ENCODE data around the gene RETREG3.
"Not testable (repeated sequence)": the region's sequence is repeated elsewhere in the genome, so short reads cannot be mapped to it uniquely, and the experiment has no call there.

Gene RETREG3

DNA sequence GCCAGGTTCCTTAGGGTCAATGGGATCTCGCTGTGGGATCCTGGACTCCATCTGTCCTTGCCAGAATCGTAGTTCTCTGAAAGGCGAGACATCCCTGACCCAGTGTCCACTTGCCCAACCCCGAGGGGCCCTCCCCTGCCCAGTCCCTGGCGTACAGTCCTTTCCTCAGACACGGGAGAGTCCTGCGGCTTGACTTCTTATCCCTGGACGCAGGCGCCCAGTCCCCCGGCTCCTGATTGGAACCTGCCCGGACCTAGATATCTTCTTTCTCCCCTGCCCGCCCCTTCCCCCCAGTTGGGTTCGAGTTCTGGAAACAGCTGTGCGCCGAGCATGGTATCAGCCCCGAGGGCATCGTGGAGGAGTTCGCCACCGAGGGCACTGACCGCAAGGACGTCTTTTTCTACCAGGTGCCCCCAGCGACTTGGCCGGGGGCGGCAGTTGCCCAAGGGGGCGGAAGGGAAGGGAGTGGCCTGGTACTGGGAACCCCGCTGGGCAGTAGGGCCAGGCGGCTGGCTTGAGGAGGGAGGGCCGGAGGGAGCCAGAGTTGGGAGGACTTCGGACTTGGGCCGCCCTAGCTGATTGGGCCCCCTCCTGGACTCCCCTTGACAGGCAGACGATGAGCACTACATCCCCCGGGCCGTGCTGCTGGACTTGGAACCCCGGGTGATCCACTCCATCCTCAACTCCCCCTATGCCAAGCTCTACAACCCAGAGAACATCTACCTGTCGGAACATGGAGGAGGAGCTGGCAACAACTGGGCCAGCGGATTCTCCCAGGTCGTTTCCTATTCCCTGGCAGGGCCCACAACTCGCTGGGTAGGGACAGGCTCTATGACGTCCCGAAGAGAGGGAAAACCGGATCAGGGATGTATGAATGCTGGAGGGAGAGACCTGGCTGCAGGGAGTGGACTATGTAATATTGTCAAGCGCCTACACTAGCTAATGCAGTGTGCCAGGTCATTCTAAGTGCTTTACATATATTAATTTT is 934 bp upstream of the RETREG3 start:
- DNase-seq: not testable (repeated sequence)

DNA sequence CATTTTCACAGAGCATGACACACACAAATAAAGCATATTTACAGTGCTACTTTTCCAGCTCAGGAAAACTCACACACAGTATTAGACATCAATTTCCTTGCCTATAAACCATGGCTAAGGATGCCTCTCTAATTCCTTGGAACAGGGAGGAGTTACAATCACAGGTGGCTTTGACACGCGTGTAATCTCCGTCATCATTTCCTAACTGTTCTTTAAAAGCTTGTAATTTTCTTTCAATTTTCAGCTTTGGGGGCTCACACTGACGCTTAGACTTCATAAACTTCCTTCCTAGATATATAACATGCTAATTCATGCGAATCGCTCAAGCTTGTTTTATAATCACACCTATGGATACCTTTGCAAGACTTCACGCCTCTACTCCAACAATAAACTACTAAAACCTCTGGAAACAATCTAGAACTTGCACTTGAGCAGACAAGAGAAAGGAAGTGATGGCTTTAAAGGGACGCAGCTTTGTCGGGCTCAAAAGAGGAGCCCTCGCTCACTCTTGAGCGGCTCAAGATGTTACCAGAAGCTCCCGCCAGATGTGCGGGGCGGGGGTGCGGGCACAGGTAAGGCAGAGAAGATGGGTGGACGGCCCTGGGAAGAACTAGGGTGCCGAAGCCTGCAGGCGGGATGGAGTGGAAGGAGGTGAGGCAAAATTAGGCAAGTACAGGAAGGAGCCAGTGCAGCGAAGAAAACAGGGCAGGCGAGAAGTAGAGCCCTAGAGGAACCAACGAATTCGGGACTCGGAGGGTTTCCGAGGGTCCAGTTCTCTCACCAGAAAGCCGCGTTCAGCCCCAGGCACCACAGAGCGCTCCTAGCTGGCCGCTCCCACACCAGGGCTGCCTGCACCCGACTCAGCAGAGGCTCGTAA is 631 bp downstream of the RETREG3 start:
- no peak for DNase-seq

DNA sequence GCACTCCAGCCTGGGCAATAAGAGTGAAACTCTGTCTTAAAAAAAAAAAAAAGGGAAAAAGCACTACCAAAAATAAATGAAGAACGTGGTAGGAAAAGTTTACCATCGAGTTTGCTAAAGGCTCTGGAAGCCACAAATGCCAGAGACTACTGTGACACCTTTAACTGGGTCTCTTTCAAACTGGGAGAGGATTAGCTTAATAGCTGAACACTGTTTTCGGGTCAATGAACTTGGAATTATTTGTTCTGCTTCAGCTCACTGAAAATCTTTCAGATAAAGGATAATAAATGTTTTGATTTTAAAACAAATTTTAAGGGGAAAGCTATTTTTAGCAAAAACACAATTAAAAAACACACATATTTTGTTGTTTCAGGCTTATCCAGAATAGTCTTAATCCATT is 1.4 kb downstream of the RETREG3 start:
- DNase-seq: no peak

DNA sequence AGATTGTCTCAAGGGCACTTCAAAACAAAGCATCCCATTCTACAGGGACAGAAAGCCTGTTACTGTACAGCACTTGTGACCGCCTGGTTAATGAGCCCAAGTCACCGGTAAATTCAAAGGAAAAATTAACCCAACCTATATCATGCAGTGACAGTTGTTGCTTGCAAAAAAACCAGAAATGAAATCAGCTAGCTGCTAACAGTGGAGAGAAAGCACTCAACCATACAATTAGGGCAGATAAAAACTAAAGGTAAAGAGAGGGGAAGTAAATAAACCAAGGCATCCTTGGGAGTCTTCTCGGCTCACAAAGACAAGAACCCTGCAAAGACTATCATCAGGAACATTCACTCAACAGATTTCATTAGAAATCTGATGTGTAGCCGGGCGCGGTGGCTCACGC is 5.9 kb downstream of the RETREG3 start:
- no peak for DNase-seq

DNA sequence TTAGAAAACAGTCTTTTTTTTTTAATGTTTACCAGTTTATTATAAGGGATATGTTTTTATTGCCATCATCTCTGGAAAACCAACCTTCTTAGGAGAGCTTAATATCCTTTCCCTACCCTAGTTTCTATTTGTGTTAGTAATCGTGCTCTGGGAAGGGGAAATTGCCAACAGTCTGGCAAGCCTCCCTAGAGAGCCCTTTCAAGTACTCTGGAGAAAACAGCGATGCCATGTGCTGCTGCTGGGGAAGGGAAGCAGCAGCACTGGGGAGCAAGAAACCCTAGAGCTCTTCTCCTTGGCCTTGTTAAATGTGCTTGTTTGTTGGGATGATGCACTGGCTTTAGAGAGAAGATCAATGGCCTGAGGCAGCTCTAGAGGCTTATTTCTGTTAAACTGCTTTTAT is 10.3 kb downstream of the RETREG3 start:
- peak in 1 of 2 experiments; percentile 10 for DNase-seq

DNA sequence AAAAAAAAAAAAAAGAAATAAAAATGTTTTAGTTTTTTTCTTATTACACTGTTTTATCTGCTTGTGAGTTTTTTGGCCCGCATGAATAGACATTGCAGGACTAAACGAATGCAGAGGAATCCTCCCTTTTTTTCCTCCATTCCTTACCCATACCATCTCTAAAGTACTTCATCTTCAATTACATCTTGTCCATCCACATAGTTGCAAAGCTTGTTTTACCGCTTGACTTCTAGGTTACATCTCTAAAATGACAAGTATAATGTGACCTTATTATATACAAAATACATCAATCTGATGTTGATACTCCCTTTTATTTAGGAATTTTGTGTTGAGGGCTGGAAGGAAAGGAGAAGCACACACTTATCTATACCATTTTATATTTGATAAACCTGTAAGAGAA is 12.8 kb downstream of the RETREG3 start:
- no peak for DNase-seq

DNA sequence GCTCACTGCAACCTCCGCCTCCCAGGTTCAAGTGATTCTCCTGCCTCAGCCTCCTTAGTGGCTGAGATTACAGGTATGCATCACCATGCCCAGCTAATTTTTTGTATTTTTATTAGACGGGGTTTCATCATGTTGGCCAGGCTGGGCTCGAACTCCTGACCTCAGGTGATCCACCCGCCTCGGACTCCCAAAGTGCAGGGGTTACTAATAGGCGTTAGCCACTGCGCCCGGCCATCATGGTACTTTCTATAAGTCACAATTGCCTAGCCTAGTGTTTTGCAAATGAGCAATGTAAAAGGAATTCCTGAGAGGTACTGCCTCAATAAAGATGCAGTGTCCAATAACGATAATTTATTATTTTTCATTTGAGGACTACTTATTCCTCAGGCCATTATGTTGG is 17.8 kb downstream of the RETREG3 start:
- no peak for DNase-seq

DNA sequence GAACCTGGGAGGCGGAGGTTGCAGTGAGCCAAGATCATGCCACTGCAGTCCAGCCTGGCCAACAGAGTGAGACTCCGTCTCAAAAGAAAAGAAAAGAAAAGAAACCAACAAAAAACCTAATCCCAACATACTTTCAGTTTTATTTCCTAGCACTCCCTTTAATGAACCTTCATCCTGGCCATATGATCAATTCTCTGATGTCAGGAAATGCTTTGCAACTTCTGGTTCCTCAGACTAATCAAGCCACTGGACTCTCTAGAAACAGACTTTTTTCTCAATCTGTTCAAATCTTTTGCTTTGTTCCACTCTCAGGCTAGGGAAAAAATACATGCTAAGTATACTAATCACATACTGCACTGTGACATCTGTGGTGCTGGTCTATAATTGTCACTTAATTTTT is 18.3 kb downstream of the RETREG3 start:
- no peak for DNase-seq

DNA sequence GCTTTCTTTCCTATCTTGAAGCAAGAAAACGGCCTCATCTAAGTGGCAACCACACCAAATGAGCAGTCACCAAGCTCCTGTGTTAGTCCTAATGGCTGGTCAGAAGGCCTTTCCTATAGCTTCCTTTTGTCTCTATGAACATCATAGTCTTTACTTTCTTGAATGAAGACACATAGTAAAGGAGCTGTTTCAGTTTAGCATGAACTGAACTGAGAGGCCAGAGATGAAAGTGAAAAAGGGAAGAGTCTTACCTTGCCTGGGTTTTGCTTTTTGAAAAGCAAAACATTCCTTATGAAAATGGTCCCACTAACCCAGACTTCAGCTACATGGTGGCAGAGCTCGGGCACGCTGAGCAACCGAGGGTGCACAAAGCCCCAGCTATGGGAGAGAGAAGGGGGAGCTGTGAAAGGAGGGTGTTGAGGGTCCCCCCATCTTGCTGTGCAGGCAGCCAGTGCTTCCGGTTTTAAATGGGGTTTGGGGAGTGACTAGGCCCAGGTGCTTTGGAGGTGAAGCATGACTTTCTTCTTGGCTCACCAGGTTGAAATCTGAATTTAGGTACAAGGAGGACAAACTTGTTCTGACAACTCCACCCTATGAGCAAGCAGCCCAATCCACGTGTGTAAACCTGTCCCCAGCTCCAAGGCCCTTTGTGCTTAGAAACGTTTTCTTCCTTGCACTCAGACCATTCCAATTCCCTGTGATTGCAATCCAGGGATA is 22.5 kb downstream of the RETREG3 start:
- DNase-seq: no peak

DNA sequence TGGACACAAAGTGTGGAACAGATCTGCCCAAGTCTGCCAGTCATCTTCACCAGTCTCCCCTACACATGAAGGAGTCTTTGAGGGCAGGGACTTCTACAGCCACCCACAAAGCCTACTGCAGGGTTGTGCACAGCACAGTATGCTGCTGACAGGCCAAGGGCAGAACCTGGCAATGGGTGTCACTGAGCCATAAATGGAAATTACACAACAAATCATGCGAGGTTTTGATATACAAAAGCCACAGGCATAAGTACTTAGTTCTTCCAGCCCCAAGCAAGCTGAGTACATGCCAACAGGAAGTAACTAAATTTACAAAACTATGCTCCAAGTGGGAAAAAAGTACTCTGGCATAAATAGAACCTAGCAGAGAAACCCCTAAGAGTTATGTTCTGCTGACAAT is 23.8 kb downstream of the RETREG3 start:
- no peak for DNase-seq

DNA sequence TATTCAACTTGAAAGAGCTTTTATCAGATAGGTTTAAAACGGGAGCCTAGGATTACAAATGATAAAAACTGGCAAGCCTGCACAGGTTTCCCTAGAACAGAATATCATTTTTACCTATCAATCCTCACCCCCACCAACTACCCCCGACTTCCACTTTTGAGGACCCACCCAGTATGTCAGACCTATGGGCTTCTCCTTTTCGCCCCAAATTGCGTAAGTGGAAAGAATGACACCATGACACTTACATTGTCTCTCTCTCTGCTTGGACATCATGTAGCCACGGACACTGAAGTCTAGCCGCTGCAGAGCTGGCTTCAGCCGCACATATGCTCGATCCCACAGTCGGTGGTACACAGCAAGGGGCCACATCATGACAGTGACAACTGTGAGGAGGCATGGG is 24.3 kb downstream of the RETREG3 start:
- DNase-seq: no peak

DNA sequence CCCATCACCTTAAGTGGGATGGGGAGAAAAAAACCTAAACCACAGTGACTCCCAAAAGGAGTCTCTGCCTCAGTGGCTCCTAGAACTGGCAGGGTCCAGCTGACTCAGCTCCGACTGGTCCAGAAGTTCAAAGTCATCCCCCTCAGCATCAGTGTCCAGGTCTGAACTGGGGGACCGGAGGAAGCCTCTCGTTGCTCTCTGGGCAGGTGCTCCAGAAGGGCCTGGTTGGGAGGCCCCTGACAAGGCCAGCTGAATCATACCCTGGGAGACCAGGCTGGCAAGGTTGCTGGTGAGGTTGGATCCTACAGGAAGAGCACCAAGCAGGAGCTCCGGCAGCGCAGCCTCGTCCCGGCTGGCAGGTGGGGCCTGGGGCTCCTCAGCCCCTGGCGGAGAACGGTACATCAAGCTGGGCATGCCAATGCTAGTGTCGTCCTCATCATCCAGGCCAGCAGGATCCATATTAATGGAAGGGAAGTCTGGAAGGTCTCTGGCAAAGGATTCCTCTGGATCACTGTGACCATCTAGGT is 27.4 kb downstream of the RETREG3 start:
- DNase-seq: no peak

DNA sequence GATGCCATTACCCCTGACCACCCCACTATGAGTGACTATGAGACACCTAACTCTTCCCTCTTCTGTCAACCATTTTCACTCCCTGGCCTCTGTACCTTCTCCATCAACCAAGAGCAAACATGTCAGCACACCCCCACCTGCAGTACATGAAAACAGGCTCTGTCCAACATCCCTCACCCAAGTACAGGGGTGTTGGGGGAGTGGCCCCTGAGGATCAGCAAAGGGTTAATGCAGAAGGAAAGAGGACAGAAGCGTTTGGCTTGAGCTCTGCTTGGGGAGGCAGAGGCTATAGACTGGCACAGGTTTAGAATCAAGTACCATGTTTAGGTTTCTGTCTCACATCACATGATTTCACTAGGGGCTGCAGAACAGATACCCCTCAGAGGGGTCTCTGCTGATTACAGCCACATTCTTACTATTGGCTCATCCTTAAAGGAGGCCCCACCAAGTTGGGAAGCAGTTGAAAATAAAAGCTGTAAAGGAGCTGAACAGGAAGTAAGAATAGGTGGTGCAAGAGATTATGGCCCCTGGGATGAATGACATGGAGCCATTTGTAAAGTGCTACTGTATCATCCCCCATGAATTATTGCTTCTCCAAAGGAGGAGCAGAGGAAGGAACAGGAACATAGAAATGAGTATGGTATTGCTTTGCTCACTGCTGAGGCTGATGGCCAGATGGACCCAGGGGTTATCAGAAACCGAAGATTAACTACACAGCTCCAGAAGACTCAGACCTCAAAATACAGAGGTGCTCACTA is 29.2 kb downstream of the RETREG3 start:
- DNase-seq: no peak

DNA sequence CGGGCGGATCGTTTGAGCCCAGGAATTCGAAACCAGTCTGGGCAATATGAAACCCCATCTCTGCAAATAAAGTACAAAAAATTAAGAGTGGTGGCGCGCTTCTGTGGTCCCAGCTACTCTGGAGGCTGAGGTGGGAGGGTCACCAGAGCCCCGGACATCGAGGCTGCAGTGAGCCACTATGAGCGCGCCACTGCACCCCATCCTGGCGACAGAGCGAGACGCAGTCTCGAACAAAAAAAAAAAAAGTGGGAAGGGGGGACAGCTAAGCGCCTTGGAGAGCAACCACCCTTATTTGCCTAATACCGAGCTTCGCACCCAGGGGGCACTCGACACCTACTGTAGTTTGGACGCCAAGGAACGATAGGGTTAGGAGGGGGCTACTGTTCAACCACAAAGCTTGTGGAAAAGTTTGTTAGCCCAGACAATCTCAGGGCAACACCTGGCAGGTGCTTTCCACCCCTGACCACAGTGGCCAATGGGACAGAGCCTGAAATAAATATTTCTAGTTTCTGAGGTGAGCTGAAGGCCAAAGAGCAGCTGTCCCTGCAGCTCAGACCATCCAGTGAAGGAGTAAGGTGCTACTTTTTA is 30.8 kb downstream of the RETREG3 start:
- DNase-seq: peak; percentile 34 to 54

DNA sequence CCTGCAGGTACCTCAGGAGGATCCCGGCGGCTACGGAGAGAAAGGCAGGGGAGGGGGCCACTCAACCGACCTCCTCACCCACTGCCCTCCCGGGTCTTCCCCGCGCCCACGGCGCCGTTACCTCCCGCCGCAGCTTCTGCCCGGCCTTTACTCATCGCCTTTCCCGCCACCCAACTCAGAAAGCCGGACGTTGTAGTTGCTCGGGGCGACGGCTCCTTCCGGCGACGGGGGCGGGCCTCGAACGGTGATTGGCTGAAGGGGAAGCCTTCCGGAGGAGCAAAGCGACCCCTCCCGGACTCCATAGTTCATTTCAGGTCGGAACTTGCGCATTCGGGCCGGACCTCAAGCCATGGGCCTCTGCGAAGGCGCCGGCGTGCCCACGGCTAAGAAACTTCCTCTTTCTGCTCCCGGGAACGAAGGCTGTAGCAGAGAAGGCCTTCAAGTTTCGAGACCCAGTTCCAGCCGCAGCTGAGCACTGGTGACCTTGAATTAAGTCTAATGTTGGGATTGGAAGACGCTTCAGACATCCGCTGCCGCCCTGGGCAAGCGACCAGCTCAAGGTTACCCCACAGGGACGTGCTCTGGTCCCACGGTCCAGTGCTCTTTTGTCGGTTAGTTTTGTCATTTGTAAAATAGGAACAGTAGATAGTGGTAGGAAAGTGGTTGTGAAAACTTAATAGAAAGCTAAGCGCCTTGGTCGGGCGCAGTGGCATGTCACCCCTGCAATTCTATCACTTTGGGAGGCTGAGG is 31.5 kb downstream of the RETREG3 start, which contains the start of gene PSMC3IP:
PSMC3IP (minus strand) TSS at position 198 of the 750 bp plus-strand sequence; CDS start at position 155, 43 bp downstream.
- peak; percentile 75 to 86 for DNase-seq

DNA sequence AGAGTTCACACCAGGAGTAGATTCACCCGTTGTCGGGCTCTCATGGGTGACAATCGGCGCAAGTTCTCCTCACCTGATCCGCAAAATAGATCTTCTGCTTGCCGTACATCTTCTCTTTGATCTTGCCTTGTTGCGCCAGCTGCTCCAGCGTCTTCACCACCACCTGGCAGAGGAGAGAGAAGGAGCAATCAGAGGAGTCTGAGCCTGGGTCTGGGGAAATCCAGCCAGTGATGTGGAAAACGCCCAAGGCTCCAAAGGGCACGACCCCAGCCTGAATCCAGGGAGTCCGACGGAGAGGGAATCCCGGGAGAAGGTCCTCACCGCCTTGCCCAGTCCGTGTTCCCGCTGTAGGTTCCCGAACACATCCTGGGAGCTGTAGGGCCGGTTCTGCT is 32.0 kb downstream of the RETREG3 start:
- DNase-seq: no peak

DNA sequence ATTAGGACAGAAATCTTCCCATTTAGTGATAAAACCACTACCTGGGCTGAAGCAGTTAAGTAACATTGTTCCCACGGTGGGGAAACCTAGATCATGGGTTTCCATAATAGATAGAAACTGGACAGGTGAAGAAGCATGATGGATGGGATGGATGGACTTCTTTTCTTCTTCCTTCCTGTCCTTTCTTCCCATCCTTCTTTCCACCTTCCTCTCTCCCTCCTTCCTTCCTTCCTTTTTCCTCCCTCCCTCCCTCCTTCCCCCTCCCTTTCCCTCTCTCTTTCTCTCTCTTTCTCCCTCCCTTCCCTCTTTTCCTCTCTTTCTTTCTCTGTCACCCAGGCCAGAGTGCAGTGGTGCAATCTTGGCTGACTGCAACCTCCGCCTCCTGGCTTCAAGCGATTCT is 34.7 kb downstream of the RETREG3 start:
- no peak for DNase-seq

DNA sequence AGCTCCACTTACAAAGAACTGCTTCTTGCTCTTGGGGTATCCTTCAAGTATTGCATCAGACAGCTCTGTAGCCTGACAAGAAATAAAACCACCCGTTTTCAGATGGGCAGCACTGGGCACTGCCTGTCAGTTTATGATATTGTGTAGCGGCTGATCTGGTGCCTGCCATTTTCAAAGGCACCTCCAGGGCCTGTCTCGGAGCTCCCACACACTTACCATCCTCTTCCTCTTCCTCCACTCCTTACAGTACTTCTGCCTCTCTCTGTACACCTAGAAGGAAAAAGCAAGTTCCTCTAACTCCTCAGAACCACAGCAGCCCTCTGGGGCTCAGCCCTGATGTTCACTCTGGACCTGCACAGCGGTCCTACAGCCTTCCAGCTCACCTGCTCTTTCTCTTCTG is 36.1 kb downstream of the RETREG3 start:
- no peak for DNase-seq

DNA sequence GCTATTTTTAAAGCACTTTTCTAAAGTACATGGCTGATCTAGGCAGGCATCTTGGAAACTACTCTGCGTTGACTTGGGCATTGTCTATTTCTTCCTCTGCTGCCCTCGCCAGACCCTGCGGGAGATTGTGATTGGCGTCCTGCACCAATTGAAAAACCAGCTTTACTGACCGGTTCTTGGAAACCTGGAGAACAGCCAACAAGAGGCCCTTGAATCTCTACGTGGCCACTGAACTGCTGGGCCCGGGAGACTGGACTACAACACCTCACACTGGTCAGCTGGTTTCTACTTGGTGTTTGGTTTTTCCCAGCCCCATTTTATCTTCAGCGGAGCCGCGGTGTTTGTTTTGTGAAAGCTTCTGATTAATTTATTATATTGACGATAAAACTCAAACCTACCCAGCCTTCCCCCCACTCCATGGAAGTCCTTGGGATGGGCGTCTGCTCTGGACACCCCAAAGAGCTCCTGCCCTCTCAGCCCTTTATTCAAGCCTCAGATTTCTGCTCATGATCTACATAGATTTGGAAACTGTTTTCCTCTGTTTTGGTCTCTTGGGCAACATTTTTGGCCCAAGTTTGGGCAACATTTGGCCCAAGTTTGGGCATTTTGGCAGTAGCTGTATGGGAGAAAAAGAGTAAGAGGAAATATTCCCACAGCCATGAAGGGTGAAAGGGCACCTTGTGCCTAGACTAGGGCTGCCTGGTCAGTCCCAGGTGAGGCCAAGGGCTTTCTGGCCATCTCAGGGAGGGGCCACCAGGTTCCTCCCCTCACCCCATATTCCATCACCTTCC is 37.5 kb downstream of the RETREG3 start:
- no peak for DNase-seq
